GM12872 (cell line): ENCODE data around the gene YWHAG.

Experiments used
- TF ChIP-seq, protein P1 (sequence below): IDR thresholded peaks from 3 replicates; pipeline ENCODE4 v1.5.1; 2011; ENCODE audit warnings: low read depth, mild to moderate bottlenecking, low read length, moderate library complexity; ENCODE audit not compliant: insufficient read depth

The YWHAG gene

DNA sequence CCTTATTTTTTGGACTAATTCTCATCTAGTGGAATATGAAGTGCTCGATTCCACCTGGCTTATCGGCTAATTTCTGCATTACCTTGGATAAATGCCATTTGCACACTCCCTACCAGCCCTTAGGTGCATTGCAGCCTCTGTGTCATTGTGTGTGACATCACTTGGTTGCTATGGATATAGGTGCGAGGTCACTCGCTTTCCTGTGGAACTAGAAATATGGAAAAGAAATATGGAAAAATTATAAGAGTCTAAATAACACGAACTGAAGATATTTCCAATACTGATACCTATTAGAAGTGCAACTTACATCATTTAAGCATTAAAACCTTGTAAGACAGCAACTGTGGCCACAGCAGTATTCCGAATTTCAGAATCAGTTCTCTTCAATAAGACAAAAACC lies 2.0 kb downstream of the YWHAG start:
- TF ChIP-seq, protein P1, sequence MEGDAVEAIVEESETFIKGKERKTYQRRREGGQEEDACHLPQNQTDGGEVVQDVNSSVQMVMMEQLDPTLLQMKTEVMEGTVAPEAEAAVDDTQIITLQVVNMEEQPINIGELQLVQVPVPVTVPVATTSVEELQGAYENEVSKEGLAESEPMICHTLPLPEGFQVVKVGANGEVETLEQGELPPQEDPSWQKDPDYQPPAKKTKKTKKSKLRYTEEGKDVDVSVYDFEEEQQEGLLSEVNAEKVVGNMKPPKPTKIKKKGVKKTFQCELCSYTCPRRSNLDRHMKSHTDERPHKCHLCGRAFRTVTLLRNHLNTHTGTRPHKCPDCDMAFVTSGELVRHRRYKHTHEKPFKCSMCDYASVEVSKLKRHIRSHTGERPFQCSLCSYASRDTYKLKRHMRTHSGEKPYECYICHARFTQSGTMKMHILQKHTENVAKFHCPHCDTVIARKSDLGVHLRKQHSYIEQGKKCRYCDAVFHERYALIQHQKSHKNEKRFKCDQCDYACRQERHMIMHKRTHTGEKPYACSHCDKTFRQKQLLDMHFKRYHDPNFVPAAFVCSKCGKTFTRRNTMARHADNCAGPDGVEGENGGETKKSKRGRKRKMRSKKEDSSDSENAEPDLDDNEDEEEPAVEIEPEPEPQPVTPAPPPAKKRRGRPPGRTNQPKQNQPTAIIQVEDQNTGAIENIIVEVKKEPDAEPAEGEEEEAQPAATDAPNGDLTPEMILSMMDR: no peak

DNA sequence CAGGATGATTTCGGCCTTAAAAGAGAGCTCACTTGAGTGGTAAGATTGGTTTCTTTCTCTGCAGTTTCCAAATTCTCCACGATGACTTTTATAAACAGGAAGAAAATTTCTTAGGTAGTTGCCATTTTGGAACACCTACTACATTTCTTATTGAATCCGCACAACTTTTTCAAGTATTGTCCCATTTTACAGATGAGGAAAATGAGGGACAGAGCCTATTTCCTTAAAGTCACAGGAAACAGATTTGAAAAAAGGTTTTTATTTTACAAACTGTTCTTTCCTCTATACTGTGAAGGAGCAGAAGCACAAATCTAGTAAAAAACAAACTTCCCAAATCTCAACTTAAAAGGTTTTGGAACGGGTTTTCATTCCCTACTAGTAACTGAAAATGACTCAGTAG lies 2.7 kb downstream of the YWHAG start:
- TF ChIP-seq, protein P1: no peak

DNA sequence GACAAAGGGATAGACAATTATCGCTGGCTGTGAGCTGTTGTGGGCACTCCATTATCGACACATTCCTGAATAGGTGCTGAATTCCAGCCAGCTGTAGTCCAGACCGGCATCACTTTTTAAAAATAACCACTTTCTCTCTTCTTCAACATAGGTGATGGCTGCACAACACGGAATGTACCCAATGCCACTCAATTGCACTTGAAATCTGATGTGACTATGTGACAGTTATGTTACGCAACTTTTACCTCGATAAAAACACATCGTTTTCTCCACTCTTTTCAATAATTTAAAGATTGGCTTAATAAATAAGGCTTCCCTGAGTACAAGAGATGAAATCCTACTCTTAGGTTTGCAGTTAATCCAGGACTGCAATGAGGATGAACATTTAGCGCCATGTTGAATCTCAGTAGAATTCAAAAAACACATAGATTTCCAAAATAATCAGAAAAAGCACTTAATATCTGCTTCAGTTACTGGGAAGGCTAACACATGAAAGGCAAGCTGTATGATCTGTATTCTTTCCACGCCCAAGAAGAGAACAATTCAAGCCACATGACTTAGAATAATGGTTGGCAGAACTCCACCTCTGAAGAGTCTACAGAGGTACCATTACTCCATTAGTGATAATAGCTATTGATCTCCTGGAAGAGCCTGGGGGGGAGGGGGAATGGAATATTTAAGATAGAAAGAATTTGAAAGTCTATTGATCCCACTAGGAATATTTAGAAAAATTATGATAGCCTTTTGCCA lies 3.6 kb downstream of the YWHAG start:
- TF ChIP-seq, protein P1: no peak

DNA sequence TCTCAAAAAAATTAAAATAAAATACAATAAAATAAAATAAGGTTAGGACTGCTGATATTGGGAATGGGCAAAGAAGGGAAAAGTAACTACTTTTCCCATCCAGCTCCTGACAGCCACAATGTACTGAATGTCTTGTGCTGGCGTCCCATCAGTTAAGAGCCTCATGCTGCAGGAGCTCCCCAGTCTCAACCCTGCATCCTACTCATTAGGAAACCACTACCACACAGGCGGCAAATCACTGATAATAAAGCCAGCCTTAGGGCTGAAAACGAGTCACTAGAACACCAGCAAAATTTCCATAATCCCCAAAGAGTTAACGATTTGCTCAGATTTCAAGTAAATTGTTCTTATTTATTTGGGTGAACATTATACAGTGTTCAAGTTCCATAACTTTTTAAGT lies 4.3 kb downstream of the YWHAG start:
- TF ChIP-seq, protein P1: no peak

DNA sequence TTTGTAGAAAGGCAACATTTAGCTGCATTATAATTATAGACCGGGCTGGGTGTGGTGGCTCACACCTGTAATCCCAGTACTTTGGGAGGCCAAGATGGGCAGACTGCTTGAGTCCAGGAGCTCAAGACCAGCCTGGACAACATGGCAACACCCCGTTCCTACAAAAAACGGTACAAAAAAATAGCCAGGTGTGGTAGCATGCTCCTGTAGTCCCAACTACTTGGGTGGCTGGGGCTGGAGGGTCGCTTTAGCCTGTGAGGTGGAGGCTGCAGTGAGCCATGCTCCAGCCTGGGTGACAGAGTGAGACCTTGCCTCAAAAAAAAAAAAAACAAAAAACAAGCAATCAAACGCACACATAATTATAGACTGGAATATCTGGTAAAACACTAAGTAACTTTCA lies 5.0 kb downstream of the YWHAG start:
- TF ChIP-seq, protein P1: no peak

DNA sequence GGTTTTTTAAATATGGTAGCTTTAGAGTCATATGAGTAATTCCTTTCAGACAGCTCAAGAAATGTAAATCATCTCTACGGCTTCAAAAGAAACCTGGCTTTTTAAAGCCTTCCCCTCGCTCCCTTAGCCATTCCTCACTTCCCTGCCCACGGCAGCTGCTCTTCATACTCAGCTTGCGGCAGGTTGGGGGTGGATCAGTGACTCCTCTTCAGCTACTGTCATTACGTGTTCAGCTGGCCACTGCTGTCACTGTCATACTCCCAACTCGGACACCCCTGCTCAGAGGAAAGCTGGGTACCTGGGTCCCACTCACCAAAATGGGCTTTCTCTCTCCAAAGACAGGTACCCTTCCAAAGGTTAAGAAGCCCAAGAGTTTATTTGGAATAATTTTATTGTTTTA lies 6.6 kb downstream of the YWHAG start:
- TF ChIP-seq, protein P1: no peak

DNA sequence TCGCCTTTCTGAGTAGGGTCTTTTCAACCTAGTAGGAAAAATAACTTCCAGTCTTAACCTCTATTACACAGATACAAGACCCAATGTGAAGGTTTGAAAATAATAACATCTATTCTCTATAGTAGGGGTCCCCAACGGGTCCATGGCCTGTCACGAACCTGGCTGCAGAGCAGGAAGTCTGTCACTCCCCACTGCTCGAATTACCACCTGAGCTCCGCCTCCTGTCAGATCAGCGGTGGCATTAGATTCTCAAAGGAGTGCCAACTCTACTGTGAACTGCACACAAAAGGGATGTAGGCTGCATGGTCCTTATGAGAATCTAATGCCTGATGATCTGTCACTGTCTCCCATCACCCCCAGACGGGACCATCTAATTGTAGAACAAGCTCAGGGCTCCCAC lies 7.4 kb downstream of the YWHAG start:
- TF ChIP-seq, protein P1: no peak
